Lower leg skin (tissue), 3 donors: ENCODE measurements around the gene PANK4.
A peak's percentile ranks its signal among the peaks of the same experiment; 100 is the strongest.

Experiments used
- CTCF ChIP-seq, 3 donors: fragments of 450-650 bp; IDR thresholded peaks; one replicate each; pipeline ENCODE4 v1.5.1; 2016; ENCODE audit warnings: antibody characterized with exemption in 3 of 3, mild to moderate bottlenecking in 3 of 3, moderate library complexity in 2 of 3
- POLR2A ChIP-seq, 2 donors: fragments of 450-650 bp; IDR thresholded peaks; one replicate each; pipeline ENCODE4 v1.6.1; 2016 to 2017; ENCODE audit warnings: antibody characterized with exemption in 2 of 2, mild to moderate bottlenecking in 1 of 2, moderate library complexity in 1 of 2

- TF ChIP-seq POLR2A (IDR thresholded peaks at IDR 0.05) (peak in 1 of 2 donors; percentile 58), CTCF (IDR thresholded peaks at IDR 0.05) (no peak)
These were observed 29.4 kb upstream of the PANK4 start for GRCh38 chr1:2555634-2556276.
